GM12878 (cell line): ENCODE results near the gene P3H2. TPM values are rescaled to one million over a fixed set of nuclear protein-coding genes. Genes with fewer than 3 reads are reported as not detected.

Experiments
- ATAC-seq: fragments of 200-7000 bp; cut with Tn5 transposase; 3 replicates; pipeline ENCODE4 v1.9.1; 2020; ENCODE audit warnings: mild to moderate bottlenecking, moderate library complexity
- BruUV-seq: library from RNA; stranded (reverse); fragments of 400-500 nt; replicated peaks from 2 replicates; lab custom pipeline; 2021; lab: Mats Ljungman, UMichigan
- CTCF ChIA-PET: fragments of 300-600 bp; sonication (Branson Sonifier 250); formaldehyde crosslinking; extraction: SDS; loops from one replicate; lab custom pipeline; 2021; ENCODE audit warnings: inconsistent platforms; lab: Yijun Ruan, JAX
- POLR2A ChIA-PET: fragments of 350-600 bp; formaldehyde crosslinking; extraction: SDS; loops from one replicate; lab custom pipeline; 2021; ENCODE audit warnings: inconsistent platforms; lab: Charles Lee
- RAD21 ChIA-PET: fragments of 300-600 bp; sonication (Branson Sonifier 250); formaldehyde crosslinking; loops from one replicate; lab custom pipeline; 2023; ENCODE audit warnings: antibody characterized with exemption; ENCODE audit not compliant: unreplicated experiment; lab: Charles Lee
- SMC1A ChIA-PET: fragments of 300-600 bp; sonication (Branson Sonifier 250); formaldehyde crosslinking; loops from one replicate; lab custom pipeline; 2023; ENCODE audit not compliant: unreplicated experiment, uncharacterized antibody; lab: Charles Lee
- DNase-seq: peaks from one replicate; pipeline ENCODE4 v3.0.0-alpha.2; 2011; ENCODE audit warnings: low read depth, low spot score
- FAIRE-seq: peaks from 3 replicates; lab custom pipeline; 2011; peaks lifted over from hg19 to GRCh38; lab: Jason Lieb, UNC
- H2AFZ ChIP-seq: 2 replicates; pipeline ENCODE4 v1.6.0; 2011; ENCODE audit warnings: low read depth, low read length, control low read depth; ENCODE audit not compliant: control insufficient read depth
- H3K27ac ChIP-seq: 2 replicates; pipeline ENCODE4 v1.5.1; 2011; ENCODE audit warnings: control low read depth; ENCODE audit not compliant: control insufficient read depth, insufficient read depth
- H3K27me3 ChIP-seq, 2 experiments: replicated peaks in 1 of 2; 2 replicates each; pipeline versions ENCODE4 v1.6.0 to v1.6.1; 2011; ENCODE audit warnings: low read length in 1 of 2; ENCODE audit not compliant: control insufficient read depth in 2 of 2, insufficient read depth in 2 of 2
- H3K36me3 ChIP-seq, 2 experiments: 2 replicates each; pipeline ENCODE4 v1.5.1; 2011; ENCODE audit warnings: low read length in 1 of 2; ENCODE audit not compliant: control insufficient read depth in 2 of 2, insufficient read depth in 2 of 2
- H3K4me1 ChIP-seq: 2 replicates; pipeline ENCODE4 v1.6.1; 2011; ENCODE audit warnings: mild to moderate bottlenecking, low read length, moderate library complexity, mixed read lengths; ENCODE audit not compliant: control insufficient read depth, insufficient read depth
- H3K4me2 ChIP-seq: 2 replicates; pipeline ENCODE4 v1.6.0; 2011; ENCODE audit warnings: control low read depth; ENCODE audit not compliant: control insufficient read depth, insufficient read depth
- H3K4me3 ChIP-seq: fragments of 200-600 bp; sonication (generic); 2 replicates; pipeline ENCODE4 v1.5.1; 2016
- H3K79me2 ChIP-seq: 2 replicates; pipeline ENCODE4 v1.6.0; 2011; ENCODE audit warnings: low read length; ENCODE audit not compliant: control insufficient read depth, insufficient read depth
- H3K9ac ChIP-seq: 2 replicates; pipeline ENCODE4 v1.8.0; 2011; ENCODE audit warnings: low read length, control low read depth, mixed read lengths; ENCODE audit not compliant: control insufficient read depth, insufficient read depth
- H3K9me3 ChIP-seq: replicated peaks from 3 replicates; pipeline ENCODE4 v1.5.1; 2011; ENCODE audit warnings: mild to moderate bottlenecking, low read length; ENCODE audit not compliant: control insufficient read depth, insufficient read depth
- H4K20me1 ChIP-seq: 2 replicates; pipeline ENCODE4 v1.6.0; 2011; ENCODE audit not compliant: control insufficient read depth, insufficient read depth
- HDGF ChIP-seq: fragments of 450-650 bp; IDR thresholded peaks from 2 replicates; pipeline ENCODE4 v1.6.1; 2016; ENCODE audit warnings: antibody characterized with exemption
- IKZF2 ChIP-seq, 2 experiments: fragments of 450-650 bp; IDR thresholded peaks; 2 replicates each; pipeline ENCODE4 v1.6.1; 2017; ENCODE audit warnings: mild to moderate bottlenecking in 2 of 2, moderate library complexity in 2 of 2
- MTA2 ChIP-seq: fragments of 450-650 bp; IDR thresholded peaks from 2 replicates; pipeline ENCODE4 v1.6.1; 2016; ENCODE audit warnings: low read depth, mild to moderate bottlenecking, moderate library complexity
- MXI1 ChIP-seq: fragments of 150-350 bp; IDR thresholded peaks from 2 replicates; pipeline ENCODE4 v1.6.1; 2011; ENCODE audit warnings: low read depth, mild to moderate bottlenecking, inconsistent platforms, low read length, improper control_type of control experiment
- RFX5 ChIP-seq: IDR thresholded peaks from 2 replicates; pipeline ENCODE4 v1.6.1; 2011; ENCODE audit warnings: low read depth, low read length, improper control_type of control experiment
- SP1 ChIP-seq: IDR thresholded peaks from one replicate; pipeline ENCODE4 v1.6.1; 2011; ENCODE audit warnings: low read depth, low read length
- SREBF1 ChIP-seq: IDR thresholded peaks from 2 replicates; pipeline ENCODE4 v1.6.1; 2012; ENCODE audit warnings: mild to moderate bottlenecking, low read length
- WGBS: methylation state at CpG from one replicate; pipeline ENCODE4 v1.1.6; 2016; ENCODE audit warnings: low lambda C conversion rate; ENCODE audit not compliant: insufficient replicate concordance, insufficient coverage; ENCODE audit errors: missing lambda C conversion rate; 5-methylcytosine and 5-hydroxymethylcytosine counted together
- in situ Hi-C: fragments of 300-500 bp; cut with MboI; formaldehyde crosslinking; loops from 9 replicates; pipeline ENCODE4 v1.14.3; 2018; ENCODE audit warnings: mixed read lengths
- intact Hi-C: fragments of 100-400 bp; cut with micrococcal nuclease; formaldehyde crosslinking; loops from one replicate; pipeline ENCODE4 v1.14.2; 2022; ENCODE audit not compliant: unreplicated experiment
- polyA plus RNA-seq, 11 experiments: library from polyadenylated mRNA; depleted of rRNA in 4 of 11; unstranded in 6 of 11; stranded (reverse) in 5 of 11; fragments of >200 nt; fragmentation: Nextera tagmentation in 4 of 11; fragmentation: Illumina TruSeq in 1 of 11; extraction: Ambion mirVana in 4 of 11; extraction: Trizol in 1 of 11; gene quantifications; 1 replicate in 1 of 11; 2 replicates in 10 of 11; pipeline versions ENCODE4 v1.2.1 to v1.2.3, GENCODE V29; 2011 to 2016; ENCODE audit warnings: inconsistent platforms in 2 of 11, missing spikeins in 2 of 11, low read depth in 1 of 11
- total RNA-seq, 4 experiments: library from RNA; depleted of rRNA in 3 of 4; stranded (reverse); fragments of >200 nt in 3 of 4; fragmentation: Illumina TruSeq in 1 of 4; extraction: Trizol in 1 of 4; gene quantifications; 2 replicates each; pipeline versions ENCODE4 v1.2.1 to v1.2.3, GENCODE V29; 2013 to 2021
- TF ChIP-seq, protein P1 (sequence below): fragments of 450-650 bp; formaldehyde crosslinking; IDR thresholded peaks from 2 replicates; pipeline ENCODE4 v1.4.0; 2020; ENCODE audit warnings: mild to moderate bottlenecking, moderate library complexity

The P3H2 gene
- total and polyA plus RNA-seq, 10 of the 15 experiments (the other 5 are each of a cell fraction or from before 2014, with no cell fraction given), result 27.0 to 97.6 (median 83.2) TPM

DNA sequence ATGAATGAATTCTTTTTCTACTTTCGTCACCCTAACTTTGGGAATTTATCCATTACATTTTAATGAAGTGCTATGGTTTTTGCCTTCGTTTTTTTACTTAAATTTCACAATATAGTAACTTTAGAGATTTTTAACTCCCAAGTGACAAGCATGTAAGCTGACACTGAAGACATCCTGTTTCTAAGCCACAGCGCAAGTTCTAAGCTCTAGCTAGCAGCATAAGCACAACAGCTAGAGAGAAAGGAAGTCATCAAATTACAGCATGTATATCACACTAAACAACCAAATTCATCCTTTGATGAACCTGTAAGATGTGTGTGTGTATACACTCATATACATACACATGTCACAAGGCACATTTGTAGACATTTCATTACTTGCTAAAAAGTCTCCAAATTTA is 119.3 kb downstream of the P3H2 start:
- no peak overlapping the region for H3K4me2 ChIP-seq
- BruUV-seq, result no TSS peak
- DNase-seq (no peak), FAIRE-seq (peak; percentile 78), ATAC-seq (no peak; the same call in 2 of the 3 replicates)
- WGBS, result 15% methylated on average over 3 of the region's 3 CpGs
- no peaks in the 10 kb centered on the region for H4K20me1 ChIP-seq
- RAD21 ChIA-PET, result interaction anchor here (0.7 to 1.0 kb wide), 2 partner anchors 9 to 11 kb away, joined by 3 read pairs; no protein-coding TSS in a partner anchor
- H3K4me1 ChIP-seq, result no peaks in the 10 kb centered on the region
- H2AFZ ChIP-seq, result no peak overlapping the region
- H3K4me3 ChIP-seq, result no peak overlapping the region
- in situ Hi-C loops (no loop called here), intact Hi-C loops (no loop called here)
- POLR2A ChIA-PET, result no interaction called here
- H3K36me3 ChIP-seq, result no peaks in the 10 kb centered on the region
- H3K79me2 ChIP-seq, result no peaks in the 10 kb centered on the region
- H3K9ac ChIP-seq, result no peak overlapping the region
- CTCF ChIA-PET, result interaction anchor here (0.6 to 1.5 kb wide), 3 partner anchors 24 to 660 kb away, joined by 3 read pairs; no protein-coding TSS in a partner anchor
- SMC1A ChIA-PET, result interaction anchor here (0.9 kb wide), 1 partner anchor 61 kb away, joined by 3 read pairs; no protein-coding TSS in a partner anchor
- no peaks in the 10 kb centered on the region for H3K9me3 ChIP-seq
- TF ChIP-seq SREBF1 (no peak), MXI1 (no peak), MTA2 (no peak), RFX5 (no peak), SP1 (no peak), IKZF2 (IDR thresholded peaks at IDR 0.05) (no peak), HDGF (no peak)
- TF ChIP-seq, protein P1, sequence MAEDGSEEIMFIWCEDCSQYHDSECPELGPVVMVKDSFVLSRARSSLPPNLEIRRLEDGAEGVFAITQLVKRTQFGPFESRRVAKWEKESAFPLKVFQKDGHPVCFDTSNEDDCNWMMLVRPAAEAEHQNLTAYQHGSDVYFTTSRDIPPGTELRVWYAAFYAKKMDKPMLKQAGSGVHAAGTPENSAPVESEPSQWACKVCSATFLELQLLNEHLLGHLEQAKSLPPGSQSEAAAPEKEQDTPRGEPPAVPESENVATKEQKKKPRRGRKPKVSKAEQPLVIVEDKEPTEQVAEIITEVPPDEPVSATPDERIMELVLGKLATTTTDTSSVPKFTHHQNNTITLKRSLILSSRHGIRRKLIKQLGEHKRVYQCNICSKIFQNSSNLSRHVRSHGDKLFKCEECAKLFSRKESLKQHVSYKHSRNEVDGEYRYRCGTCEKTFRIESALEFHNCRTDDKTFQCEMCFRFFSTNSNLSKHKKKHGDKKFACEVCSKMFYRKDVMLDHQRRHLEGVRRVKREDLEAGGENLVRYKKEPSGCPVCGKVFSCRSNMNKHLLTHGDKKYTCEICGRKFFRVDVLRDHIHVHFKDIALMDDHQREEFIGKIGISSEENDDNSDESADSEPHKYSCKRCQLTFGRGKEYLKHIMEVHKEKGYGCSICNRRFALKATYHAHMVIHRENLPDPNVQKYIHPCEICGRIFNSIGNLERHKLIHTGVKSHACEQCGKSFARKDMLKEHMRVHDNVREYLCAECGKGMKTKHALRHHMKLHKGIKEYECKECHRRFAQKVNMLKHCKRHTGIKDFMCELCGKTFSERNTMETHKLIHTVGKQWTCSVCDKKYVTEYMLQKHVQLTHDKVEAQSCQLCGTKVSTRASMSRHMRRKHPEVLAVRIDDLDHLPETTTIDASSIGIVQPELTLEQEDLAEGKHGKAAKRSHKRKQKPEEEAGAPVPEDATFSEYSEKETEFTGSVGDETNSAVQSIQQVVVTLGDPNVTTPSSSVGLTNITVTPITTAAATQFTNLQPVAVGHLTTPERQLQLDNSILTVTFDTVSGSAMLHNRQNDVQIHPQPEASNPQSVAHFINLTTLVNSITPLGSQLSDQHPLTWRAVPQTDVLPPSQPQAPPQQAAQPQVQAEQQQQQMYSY, result no peak
- no peak overlapping the region for H3K27ac ChIP-seq
- no peaks in the 10 kb centered on the region for H3K27me3 ChIP-seq
